Ovary (tissue), 9 donors: ENCODE measurements around the gene RCOR3. TPM values are rescaled to one million over a fixed set of nuclear protein-coding genes. Genes with fewer than 3 reads are reported as not detected.

ENCODE experiments used
- DNase-seq, 5 donors: peaks; one replicate each; pipeline ENCODE4 v3.0.0-alpha.2; 2019 to 2020
- H3K27ac ChIP-seq, 2 donors: fragments of 200-600 bp; one replicate each; pipeline versions ENCODE4 v1.5.1 to v1.8.0; 2019 to 2022
- H3K27me3 ChIP-seq: fragments of 200-600 bp; one replicate; pipeline ENCODE4 v1.8.0; 2022
- H3K36me3 ChIP-seq: fragments of 200-600 bp; sonication (generic); one replicate; pipeline ENCODE4 v1.5.1; 2019
- H3K4me1 ChIP-seq: one replicate; pipeline ENCODE4 v1.8.1; 2013; ENCODE audit warnings: mild to moderate bottlenecking, moderate library complexity; ENCODE audit not compliant: insufficient read depth
- H3K4me3 ChIP-seq: fragments of 200-600 bp; sonication (generic); one replicate; pipeline ENCODE4 v1.5.1; 2017
- H3K9me3 ChIP-seq, 2 donors: fragments of 200-600 bp in 1 of 2; sonication (generic) in 1 of 2; one replicate each; pipeline versions ENCODE4 v1.5.1 to v1.8.1; 2013 to 2019; ENCODE audit warnings: mild to moderate bottlenecking in 1 of 2, moderate library complexity in 1 of 2
- CTCF ChIP-seq, 3 donors: fragments of 450-650 bp in 2 of 3; fragments of 200-600 bp in 1 of 3; IDR thresholded peaks; one replicate each; pipeline versions ENCODE4 v1.5.1 to v1.8.0; 2016 to 2022; ENCODE audit warnings: antibody characterized with exemption in 3 of 3, mild to moderate bottlenecking in 1 of 3
- EP300 ChIP-seq: sonication (generic); formaldehyde crosslinking; IDR thresholded peaks from one replicate; pipeline ENCODE4 v1.6.1; 2017; ENCODE audit warnings: antibody characterized with exemption
- POLR2A ChIP-seq: fragments of 450-650 bp; IDR thresholded peaks from one replicate; pipeline ENCODE4 v1.6.1; 2017; ENCODE audit warnings: antibody characterized with exemption, mild to moderate bottlenecking, moderate library complexity
- WGBS, 3 donors: extraction: QIAGEN DNeasy Blood & Tissue Kit in 1 of 3; methylation state at CpG; one replicate each; pipeline versions ENCODE4 v1.1.5 to v1.1.7; 2013 to 2017; 5-methylcytosine and 5-hydroxymethylcytosine counted together
- intact Hi-C, 4 donors: fragments of 100-400 bp; cut with DNase I; formaldehyde crosslinking; loops; one replicate each; pipeline versions ENCODE4 v1.11.0 to v1.15.1; 2022 to 2023
- polyA plus RNA-seq, 2 donors: library from polyadenylated mRNA; stranded (reverse); fragments of 200-250 nt in 1 of 2; fragments of 350-450 nt in 1 of 2; fragmentation: Illumina TruSeq in 1 of 2; extraction: RNeasy Lipid Tissue Mini Kit (QIAGEN cat#74804) in 1 of 2; gene quantifications; one replicate each; pipeline ENCODE4 v1.2.3, GENCODE V29; 2013 to 2014
- total RNA-seq, 7 donors: library from RNA; depleted of rRNA in 2 of 7; stranded (reverse); fragments of >200 nt in 2 of 7; fragmentation: NEBNext Ultra II Directional in 3 of 7; extraction: Animal tissue kit (Norgen Biotek cat#: 25700) in 3 of 7; gene quantifications; one replicate each; pipeline versions ENCODE4 v1.1.0 to v1.2.4, GENCODE V29; 2016 to 2023
- donor health status: DM: no; HTN: no; CAD: no; lungs with moderate emphysema.
- donor health status: DM: no; HTN: no; CAD: no.
- donor health status: Bipolar disorder and iron deficiency.
- donor health status: DM: yes; HTN: yes; CAD: no.
- donor health status: DM: no; HTN: no; CAD: no.
- donor health status: DM: yes; HTN: yes; CAD: no.

The RCOR3 gene
- total and polyA plus RNA-seq, 9 donors = 34.3 to 75.2 (median 55.0) TPM

GRCh38 chr1:211328866-211329475 lies 69.8 kb downstream of the RCOR3 start:
- Histone ChIP-seq H3K27ac (no peak overlapping the region), H3K4me3 (no peak overlapping the region), H3K36me3 (no peaks in the 10 kb centered on the region), H3K9me3 (no peaks in the 10 kb centered on the region), H3K27me3 (no peaks in the 10 kb centered on the region), H3K4me1 (peaks cover 13% of the 10 kb centered on the region)
- intact Hi-C loops = loop anchor here in 2 of 4 donors (5.0 to 10.0 kb wide), 2 partner anchors 48 to 326 kb away; no protein-coding TSS in a partner anchor
- DNase-seq = no peak
- WGBS, 3 donors = 78 to 85% (median 84%) methylated on average over 6 of the region's 6 CpGs
- TF ChIP-seq EP300 (no peak), POLR2A (no peak), CTCF (IDR thresholded peaks at IDR 0.05) (no peak)

GRCh38 chr1:211329764-211330201 lies 70.6 kb downstream of the RCOR3 start:
- peaks cover 13% of the 10 kb centered on the region for H3K4me1 ChIP-seq
- H3K27me3 ChIP-seq = no peaks in the 10 kb centered on the region
- no peak for TF ChIP-seq EP300
- no peak for TF ChIP-seq CTCF (IDR thresholded peaks at IDR 0.05)
- no peak for TF ChIP-seq POLR2A
- no peak for DNase-seq
- intact Hi-C loops = loop anchor here in 2 of 4 donors (5.0 to 10.0 kb wide), 2 partner anchors 48 to 325 kb away; no protein-coding TSS in a partner anchor
- 76 to 87% (median 81%) methylated on average over 4 of the region's 4 CpGs for WGBS, 3 donors
- H3K27ac ChIP-seq = no peak overlapping the region
- no peaks in the 10 kb centered on the region for H3K36me3 ChIP-seq
- no peak overlapping the region for H3K4me3 ChIP-seq
- no peaks in the 10 kb centered on the region for H3K9me3 ChIP-seq

GRCh38 chr1:211330282-211330936 lies 71.2 kb downstream of the RCOR3 start:
- DNase-seq = no peak
- H3K27ac ChIP-seq = no peak overlapping the region
- no peaks in the 10 kb centered on the region for H3K36me3 ChIP-seq
- H3K4me3 ChIP-seq = no peak overlapping the region
- no peak for TF ChIP-seq EP300
- TF ChIP-seq POLR2A = no peak
- TF ChIP-seq CTCF (IDR thresholded peaks at IDR 0.05) = no peak
- H3K9me3 ChIP-seq = no peaks in the 10 kb centered on the region
- WGBS, 3 donors = 88 to 92% (median 90%) methylated on average over 8 of the region's 8 CpGs
- intact Hi-C loops = no loop called here
- H3K4me1 ChIP-seq = peaks cover 13% of the 10 kb centered on the region
- no peaks in the 10 kb centered on the region for H3K27me3 ChIP-seq

- Histone ChIP-seq H3K9me3 (no peaks in the 10 kb centered on the region), H3K4me1 (peaks cover 12% of the 10 kb centered on the region), H3K4me3 (no peak overlapping the region), H3K36me3 (no peaks in the 10 kb centered on the region), H3K27ac (no peak overlapping the region), H3K27me3 (no peaks in the 10 kb centered on the region)
- no peak for DNase-seq
- WGBS, 3 donors = 93 to 98% (median 94%) methylated on average over 3 of the region's 3 CpGs
- intact Hi-C loops = no loop called here
- no peak for TF ChIP-seq POLR2A
- no peak for TF ChIP-seq EP300
- no peak for TF ChIP-seq CTCF (IDR thresholded peaks at IDR 0.05)
Measured at GRCh38 chr1:211331011-211331709, 72.0 kb downstream of the RCOR3 start.
